ENCODE results near the gene DCANP1.

DNA sequence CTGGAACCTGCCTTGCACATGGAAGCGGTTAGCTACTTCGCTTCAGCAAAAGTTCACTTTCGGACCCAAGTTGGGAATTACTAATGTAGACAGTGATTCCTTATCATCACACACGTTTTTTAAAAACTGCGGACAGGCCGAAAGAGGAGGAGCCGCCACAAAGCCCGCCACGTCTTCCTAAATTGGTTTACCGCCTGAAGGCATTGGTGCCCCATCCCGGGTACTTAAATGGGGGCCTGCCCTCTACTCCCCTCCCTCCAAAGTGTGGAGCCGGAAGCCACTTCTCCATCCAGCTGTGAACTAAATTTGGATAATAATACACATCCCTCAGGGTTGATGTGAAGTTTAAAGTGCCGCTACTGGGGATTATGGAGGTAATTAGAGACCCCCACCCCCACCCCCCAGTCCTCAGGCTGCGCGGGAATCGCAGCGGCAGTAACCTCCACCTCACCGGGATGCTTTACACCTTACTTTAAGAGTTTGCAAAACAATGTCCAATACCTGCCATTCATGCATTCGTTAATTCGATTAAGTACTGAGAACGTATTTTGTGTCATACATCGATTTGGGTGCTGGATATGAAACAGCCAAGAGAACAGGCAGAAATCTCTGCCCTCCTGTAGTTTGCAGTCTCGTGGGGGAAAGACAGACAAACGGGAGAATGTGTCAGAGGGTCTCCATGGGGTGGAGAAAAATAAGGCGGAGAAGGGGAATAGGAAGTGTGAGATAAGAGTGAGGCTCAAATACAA, 47.2 kb downstream of the DCANP1 start:
- TF ChIP-seq, protein P1, sequence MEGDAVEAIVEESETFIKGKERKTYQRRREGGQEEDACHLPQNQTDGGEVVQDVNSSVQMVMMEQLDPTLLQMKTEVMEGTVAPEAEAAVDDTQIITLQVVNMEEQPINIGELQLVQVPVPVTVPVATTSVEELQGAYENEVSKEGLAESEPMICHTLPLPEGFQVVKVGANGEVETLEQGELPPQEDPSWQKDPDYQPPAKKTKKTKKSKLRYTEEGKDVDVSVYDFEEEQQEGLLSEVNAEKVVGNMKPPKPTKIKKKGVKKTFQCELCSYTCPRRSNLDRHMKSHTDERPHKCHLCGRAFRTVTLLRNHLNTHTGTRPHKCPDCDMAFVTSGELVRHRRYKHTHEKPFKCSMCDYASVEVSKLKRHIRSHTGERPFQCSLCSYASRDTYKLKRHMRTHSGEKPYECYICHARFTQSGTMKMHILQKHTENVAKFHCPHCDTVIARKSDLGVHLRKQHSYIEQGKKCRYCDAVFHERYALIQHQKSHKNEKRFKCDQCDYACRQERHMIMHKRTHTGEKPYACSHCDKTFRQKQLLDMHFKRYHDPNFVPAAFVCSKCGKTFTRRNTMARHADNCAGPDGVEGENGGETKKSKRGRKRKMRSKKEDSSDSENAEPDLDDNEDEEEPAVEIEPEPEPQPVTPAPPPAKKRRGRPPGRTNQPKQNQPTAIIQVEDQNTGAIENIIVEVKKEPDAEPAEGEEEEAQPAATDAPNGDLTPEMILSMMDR (IDR thresholded peaks at IDR 0.05 in 4 of 5, conservative IDR thresholded peaks at IDR 0.05 in 1 of 5), result no peak
- no peak for TF ChIP-seq POLR2A (IDR thresholded peaks at IDR 0.05)
